SK-N-SH (cell line): ENCODE data around the gene DELE1. TPM values are rescaled to one million over a fixed set of nuclear protein-coding genes. Genes with fewer than 3 reads are reported as not detected.

Experiments used
- CTCF ChIA-PET: fragments of 300-600, 350-600 bp; formaldehyde crosslinking; extraction: SDS; loops from one replicate; lab custom pipeline; 2021; lab: Yijun Ruan, JAX
- POLR2A ChIA-PET: fragments of 350-600 bp; sonication (Branson Sonifier 250); formaldehyde crosslinking; extraction: SDS; loops from one replicate; lab custom pipeline; 2020; ENCODE audit warnings: antibody characterized with exemption, inconsistent platforms; lab: Yijun Ruan, JAX
- DNase-seq: peaks from one replicate; pipeline ENCODE4 v3.0.0; 2012
- H2AFZ ChIP-seq: fragments of 200-600 bp; sonication (generic); 2 replicates; pipeline ENCODE4 v1.8.1; 2016; ENCODE audit warnings: antibody characterized with exemption, mild to moderate bottlenecking, low read depth
- H3F3A ChIP-seq: fragments of 200-600 bp; sonication (generic); replicated peaks from 2 replicates; pipeline ENCODE3; 2016; ENCODE audit warnings: antibody characterized with exemption, mild to moderate bottlenecking; ENCODE audit not compliant: insufficient read depth
- H3K27ac ChIP-seq, 2 experiments: fragments of 200-500 bp in 1 of 2; fragments of 200-600 bp in 1 of 2; sonication (Bioruptor generic) in 1 of 2; sonication (generic), shearing (Covaris generic) in 1 of 2; 2 replicates each; pipeline versions ENCODE4 v1.5.1 to v1.6.1; 2014 to 2016; ENCODE audit warnings: low read depth in 2 of 2, inconsistent platforms in 1 of 2, low read length in 1 of 2, mild to moderate bottlenecking in 1 of 2, mixed read lengths in 1 of 2
- H3K27me3 ChIP-seq: fragments of 200-600 bp; sonication (generic), shearing (Covaris generic); 2 replicates; pipeline ENCODE4 v1.6.1; 2016; ENCODE audit warnings: mixed run types; ENCODE audit not compliant: insufficient read depth
- H3K36me3 ChIP-seq, 2 experiments: fragments of 200-500 bp in 1 of 2; fragments of 200-600 bp in 1 of 2; sonication (Bioruptor generic) in 1 of 2; sonication (generic) in 1 of 2; replicated peaks in 1 of 2; 2 replicates each; pipeline versions ENCODE3 to v1.5.1; 2014 to 2016; ENCODE audit warnings: low read length in 1 of 2, mild to moderate bottlenecking in 1 of 2; ENCODE audit not compliant: insufficient read depth in 2 of 2, control insufficient read depth in 1 of 2
- H3K4me1 ChIP-seq, 2 experiments: fragments of 200-500 bp in 1 of 2; fragments of 200-600 bp in 1 of 2; sonication (Bioruptor generic) in 1 of 2; sonication (generic), shearing (Covaris generic) in 1 of 2; 2 replicates each; pipeline versions ENCODE4 v1.5.1 to v1.6.1; 2014 to 2016; ENCODE audit warnings: low read depth in 1 of 2, low read length in 1 of 2, mixed run types in 1 of 2; ENCODE audit not compliant: insufficient read depth in 2 of 2, control insufficient read depth in 1 of 2
- H3K4me2 ChIP-seq: fragments of 200-600 bp; sonication (generic), shearing (Covaris generic); 2 replicates; pipeline ENCODE4 v1.6.1; 2017; ENCODE audit warnings: mixed run types
- H3K4me3 ChIP-seq, 2 experiments: fragments of 200-500 bp in 1 of 2; fragments of 200-600 bp in 1 of 2; sonication (Bioruptor generic) in 1 of 2; sonication (generic), shearing (Covaris generic) in 1 of 2; 2 replicates each; pipeline versions ENCODE4 v1.5.1 to v1.8.1; 2014 to 2016; ENCODE audit warnings: low read depth in 2 of 2, inconsistent platforms in 1 of 2, low read length in 1 of 2, mild to moderate bottlenecking in 1 of 2, mixed read lengths in 1 of 2, moderate library complexity in 1 of 2
- H3K79me2 ChIP-seq: fragments of 200-600 bp; sonication (generic); 2 replicates; pipeline ENCODE4 v1.8.1; 2017; ENCODE audit warnings: mild to moderate bottlenecking; ENCODE audit not compliant: insufficient read depth
- H3K9ac ChIP-seq: fragments of 200-600 bp; sonication (generic); 2 replicates; pipeline ENCODE4 v1.6.1; 2017; ENCODE audit warnings: mixed run types
- H3K9me2 ChIP-seq: fragments of 200-600 bp; sonication (generic); 2 replicates; pipeline ENCODE4 v1.6.1; 2017; ENCODE audit warnings: mixed run types
- H3K9me3 ChIP-seq: fragments of 200-600 bp; sonication (generic); 2 replicates; pipeline ENCODE4 v1.6.1; 2017; ENCODE audit warnings: mixed run types, mild to moderate bottlenecking, moderate library complexity
- H4K20me1 ChIP-seq: fragments of 200-600 bp; sonication (generic); 2 replicates; pipeline ENCODE4 v1.6.1; 2017; ENCODE audit warnings: mild to moderate bottlenecking, mixed run types; ENCODE audit not compliant: insufficient read depth
- CHD2 ChIP-seq: fragments of 150-350 bp; IDR thresholded peaks from 2 replicates; pipeline ENCODE4 v1.6.1; 2018; ENCODE audit warnings: low read length; ENCODE audit not compliant: partially characterized antibody
- CTCF ChIP-seq: fragments of 200-600 bp; sonication (generic); IDR thresholded peaks from 2 replicates; pipeline ENCODE4 v1.6.1; 2017; ENCODE audit warnings: antibody characterized with exemption, mild to moderate bottlenecking, moderate library complexity
- ELF1 ChIP-seq: IDR thresholded peaks from 2 replicates; pipeline ENCODE4 v1.4.0; 2012
- EP300 ChIP-seq, 2 experiments: IDR thresholded peaks; 2 replicates each; pipeline versions ENCODE4 v1.4.0 to v1.6.1; 2012; ENCODE audit warnings: borderline replicate concordance in 1 of 2, low read depth in 1 of 2, low read length in 1 of 2
- FOSL2 ChIP-seq: IDR thresholded peaks from 2 replicates; pipeline ENCODE4 v1.4.0; 2012; ENCODE audit warnings: low read depth, mild to moderate bottlenecking, moderate library complexity, borderline replicate concordance
- FOXJ3 ChIP-seq: sonication (generic); formaldehyde crosslinking; IDR thresholded peaks from 2 replicates; pipeline ENCODE4 v1.5.1; 2020; ENCODE audit warnings: mild to moderate bottlenecking, missing genetic modification reagents
- GABPA ChIP-seq: IDR thresholded peaks from 2 replicates; pipeline ENCODE4 v1.4.0; 2012; ENCODE audit warnings: low read depth, mild to moderate bottlenecking
- NRF1 ChIP-seq: IDR thresholded peaks from 2 replicates; pipeline ENCODE4 v1.6.1; 2012; ENCODE audit warnings: low read depth, mild to moderate bottlenecking, low read length
- POLR2AphosphoS5 ChIP-seq: IDR thresholded peaks from 2 replicates; pipeline ENCODE4 v1.6.1; 2012; ENCODE audit warnings: low read depth, low read length
- REST ChIP-seq: IDR thresholded peaks from 2 replicates; pipeline ENCODE4 v1.6.1; 2012; ENCODE audit warnings: mild to moderate bottlenecking, low read depth, low read length, moderate library complexity
- TAF1 ChIP-seq: IDR thresholded peaks from 2 replicates; pipeline ENCODE4 v1.6.1; 2012; ENCODE audit warnings: low read depth, mild to moderate bottlenecking, low read length, moderate library complexity, borderline replicate concordance
- WGBS: methylation state at CpG from one replicate; pipeline ENCODE4 v1.1.6; 2017; ENCODE audit warnings: low lambda C conversion rate; 5-methylcytosine and 5-hydroxymethylcytosine counted together
- polyA plus RNA-seq, 3 experiments: library from polyadenylated mRNA; depleted of rRNA; stranded (reverse); fragments of >200 nt; gene quantifications; 2 replicates each; pipeline ENCODE4 v1.2.3, GENCODE V29; 2012
- TF ChIP-seq, protein P1 (sequence below): IDR thresholded peaks from 2 replicates; pipeline ENCODE4; 2012
- TF ChIP-seq, protein P2 (sequence below): fragments of 150-350 bp; IDR thresholded peaks from 2 replicates; pipeline ENCODE4 v1.6.1; 2016; ENCODE audit warnings: mild to moderate bottlenecking, low read depth, low read length
- TF ChIP-seq, protein P3 (sequence below): fragments of 150-350 bp; IDR thresholded peaks from 2 replicates; pipeline ENCODE4 v1.6.1; 2017; ENCODE audit warnings: antibody characterized with exemption, low read length, low read depth, borderline replicate concordance
- TF ChIP-seq, protein P4 (sequence below): IDR thresholded peaks from 2 replicates; pipeline ENCODE4 v1.4.0; 2012; ENCODE audit warnings: low read depth, borderline replicate concordance
- TF ChIP-seq, protein P5 (sequence below): IDR thresholded peaks from 2 replicates; pipeline ENCODE4 v1.4.0; 2012; ENCODE audit warnings: low read depth

Gene DELE1
- polyA plus RNA-seq, 1 of the 3 experiments (the other 2 are of a cell fraction) = 60.3 TPM

GRCh38 chr5:141879941-141880738 is 43.5 kb upstream of the DELE1 start:
- Histone ChIP-seq H3F3A (no peaks in the 10 kb centered on the region), H3K9ac (no peak overlapping the region), H4K20me1 (no peaks in the 10 kb centered on the region), H3K4me3 (no peak overlapping the region), H3K79me2 (no peaks in the 10 kb centered on the region), H2AFZ (no peak overlapping the region), H3K4me2 (no peak overlapping the region), H3K9me2 (no peaks in the 10 kb centered on the region), H3K4me1 (peaks cover 4 to 69% of the 10 kb centered on the region in 2 experiments; a peak in 2 of 4 replicates), H3K36me3 (no peaks in the 10 kb centered on the region), H3K27ac (no peak overlapping the region), H3K27me3 (peaks cover 74% of the 10 kb centered on the region), H3K9me3 (no peaks in the 10 kb centered on the region)
- ChIA-PET CTCF (interaction anchor here (0.8 to 10.4 kb wide), 47 partner anchors 9 to 237 kb away, joined by 3 to 451 read pairs (median 8); partner anchors contain the start of genes DELE1, PCDH12 and RNF14), POLR2A (interaction anchor here (0.6 to 2.8 kb wide), 5 partner anchors 55 to 198 kb away, joined by 3 to 13 read pairs (median 4); partner anchors contain the start of gene ARAP3)
- TF ChIP-seq ELF1 (no peak), NRF1 (no peak), CTCF (no peak), FOSL2 (no peak), REST (no peak), POLR2AphosphoS5 (no peak), TAF1 (no peak), FOXJ3 (CRISPR knock-in tag) (no peak), GABPA (no peak), CHD2 (no peak), EP300 (IDR thresholded peaks at IDR 0.05; ENCODE audit: borderline replicate concordance in 1 of 2, low read depth in 1 of 2, low read length in 1 of 2) (no peak)
- TF ChIP-seq, protein P1, sequence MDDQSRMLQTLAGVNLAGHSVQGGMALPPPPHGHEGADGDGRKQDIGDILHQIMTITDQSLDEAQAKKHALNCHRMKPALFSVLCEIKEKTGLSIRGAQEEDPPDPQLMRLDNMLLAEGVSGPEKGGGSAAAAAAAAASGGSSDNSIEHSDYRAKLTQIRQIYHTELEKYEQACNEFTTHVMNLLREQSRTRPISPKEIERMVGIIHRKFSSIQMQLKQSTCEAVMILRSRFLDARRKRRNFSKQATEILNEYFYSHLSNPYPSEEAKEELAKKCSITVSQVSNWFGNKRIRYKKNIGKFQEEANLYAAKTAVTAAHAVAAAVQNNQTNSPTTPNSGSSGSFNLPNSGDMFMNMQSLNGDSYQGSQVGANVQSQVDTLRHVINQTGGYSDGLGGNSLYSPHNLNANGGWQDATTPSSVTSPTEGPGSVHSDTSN = no peak
- TF ChIP-seq, protein P2, sequence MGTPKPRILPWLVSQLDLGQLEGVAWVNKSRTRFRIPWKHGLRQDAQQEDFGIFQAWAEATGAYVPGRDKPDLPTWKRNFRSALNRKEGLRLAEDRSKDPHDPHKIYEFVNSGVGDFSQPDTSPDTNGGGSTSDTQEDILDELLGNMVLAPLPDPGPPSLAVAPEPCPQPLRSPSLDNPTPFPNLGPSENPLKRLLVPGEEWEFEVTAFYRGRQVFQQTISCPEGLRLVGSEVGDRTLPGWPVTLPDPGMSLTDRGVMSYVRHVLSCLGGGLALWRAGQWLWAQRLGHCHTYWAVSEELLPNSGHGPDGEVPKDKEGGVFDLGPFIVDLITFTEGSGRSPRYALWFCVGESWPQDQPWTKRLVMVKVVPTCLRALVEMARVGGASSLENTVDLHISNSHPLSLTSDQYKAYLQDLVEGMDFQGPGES = no peak
- TF ChIP-seq, protein P3, sequence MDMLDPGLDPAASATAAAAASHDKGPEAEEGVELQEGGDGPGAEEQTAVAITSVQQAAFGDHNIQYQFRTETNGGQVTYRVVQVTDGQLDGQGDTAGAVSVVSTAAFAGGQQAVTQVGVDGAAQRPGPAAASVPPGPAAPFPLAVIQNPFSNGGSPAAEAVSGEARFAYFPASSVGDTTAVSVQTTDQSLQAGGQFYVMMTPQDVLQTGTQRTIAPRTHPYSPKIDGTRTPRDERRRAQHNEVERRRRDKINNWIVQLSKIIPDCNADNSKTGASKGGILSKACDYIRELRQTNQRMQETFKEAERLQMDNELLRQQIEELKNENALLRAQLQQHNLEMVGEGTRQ = no peak
- TF ChIP-seq, protein P4, sequence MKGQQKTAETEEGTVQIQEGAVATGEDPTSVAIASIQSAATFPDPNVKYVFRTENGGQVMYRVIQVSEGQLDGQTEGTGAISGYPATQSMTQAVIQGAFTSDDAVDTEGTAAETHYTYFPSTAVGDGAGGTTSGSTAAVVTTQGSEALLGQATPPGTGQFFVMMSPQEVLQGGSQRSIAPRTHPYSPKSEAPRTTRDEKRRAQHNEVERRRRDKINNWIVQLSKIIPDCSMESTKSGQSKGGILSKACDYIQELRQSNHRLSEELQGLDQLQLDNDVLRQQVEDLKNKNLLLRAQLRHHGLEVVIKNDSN = no peak
- TF ChIP-seq, protein P5, sequence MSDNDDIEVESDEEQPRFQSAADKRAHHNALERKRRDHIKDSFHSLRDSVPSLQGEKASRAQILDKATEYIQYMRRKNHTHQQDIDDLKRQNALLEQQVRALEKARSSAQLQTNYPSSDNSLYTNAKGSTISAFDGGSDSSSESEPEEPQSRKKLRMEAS = no peak
- DNase-seq = peak; percentile 12
- 30% methylated on average over 7 of the region's 7 CpGs for WGBS
